ENCODE results near the gene COMMD9.

- TF ChIP-seq CTCF (conservative IDR thresholded peaks at IDR 0.05; ENCODE audit: low read depth in 2 of 2) (no peak), POLR2AphosphoS5 (IDR thresholded peaks at IDR 0.05; ENCODE audit: low read depth) (no peak), EZH2 (IDR thresholded peaks at IDR 0.05; ENCODE audit: low read depth, unreplicated experiment) (no peak), ZNF331 (CRISPR knock-in tag; IDR thresholded peaks at IDR 0.05; ENCODE audit: low read depth) (no peak), STAT1 (IDR thresholded peaks at IDR 0.05; ENCODE audit: unreplicated experiment) (no peak), JUNB (IDR thresholded peaks at IDR 0.05; ENCODE audit: unreplicated experiment) (no peak)
- TF ChIP-seq, protein P1, sequence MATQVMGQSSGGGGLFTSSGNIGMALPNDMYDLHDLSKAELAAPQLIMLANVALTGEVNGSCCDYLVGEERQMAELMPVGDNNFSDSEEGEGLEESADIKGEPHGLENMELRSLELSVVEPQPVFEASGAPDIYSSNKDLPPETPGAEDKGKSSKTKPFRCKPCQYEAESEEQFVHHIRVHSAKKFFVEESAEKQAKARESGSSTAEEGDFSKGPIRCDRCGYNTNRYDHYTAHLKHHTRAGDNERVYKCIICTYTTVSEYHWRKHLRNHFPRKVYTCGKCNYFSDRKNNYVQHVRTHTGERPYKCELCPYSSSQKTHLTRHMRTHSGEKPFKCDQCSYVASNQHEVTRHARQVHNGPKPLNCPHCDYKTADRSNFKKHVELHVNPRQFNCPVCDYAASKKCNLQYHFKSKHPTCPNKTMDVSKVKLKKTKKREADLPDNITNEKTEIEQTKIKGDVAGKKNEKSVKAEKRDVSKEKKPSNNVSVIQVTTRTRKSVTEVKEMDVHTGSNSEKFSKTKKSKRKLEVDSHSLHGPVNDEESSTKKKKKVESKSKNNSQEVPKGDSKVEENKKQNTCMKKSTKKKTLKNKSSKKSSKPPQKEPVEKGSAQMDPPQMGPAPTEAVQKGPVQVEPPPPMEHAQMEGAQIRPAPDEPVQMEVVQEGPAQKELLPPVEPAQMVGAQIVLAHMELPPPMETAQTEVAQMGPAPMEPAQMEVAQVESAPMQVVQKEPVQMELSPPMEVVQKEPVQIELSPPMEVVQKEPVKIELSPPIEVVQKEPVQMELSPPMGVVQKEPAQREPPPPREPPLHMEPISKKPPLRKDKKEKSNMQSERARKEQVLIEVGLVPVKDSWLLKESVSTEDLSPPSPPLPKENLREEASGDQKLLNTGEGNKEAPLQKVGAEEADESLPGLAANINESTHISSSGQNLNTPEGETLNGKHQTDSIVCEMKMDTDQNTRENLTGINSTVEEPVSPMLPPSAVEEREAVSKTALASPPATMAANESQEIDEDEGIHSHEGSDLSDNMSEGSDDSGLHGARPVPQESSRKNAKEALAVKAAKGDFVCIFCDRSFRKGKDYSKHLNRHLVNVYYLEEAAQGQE (IDR thresholded peaks at IDR 0.05; ENCODE audit: unreplicated experiment) = no peak
Measured at GRCh38 chr11:36253238-36253637, 36.0 kb downstream of the COMMD9 start.

Measured in GM23338 (cell line).